Parathyroid adenoma (tissue), 2 donors: ENCODE measurements around the gene CAMSAP1.

ENCODE experiments used
- H2AFZ ChIP-seq: fragments of 300-600 bp; sonication (generic); one replicate; pipeline ENCODE4 v1.7.0; 2017; ENCODE audit warnings: antibody characterized with exemption, mild to moderate bottlenecking
- H3K27ac ChIP-seq: fragments of 300-600 bp; sonication (generic); one replicate; pipeline ENCODE4 v1.7.0; 2017
- H3K27me3 ChIP-seq: fragments of 300-600 bp; sonication (generic); one replicate; pipeline ENCODE4 v1.7.0; 2017; ENCODE audit warnings: low read length; ENCODE audit not compliant: control insufficient read depth, insufficient read depth
- H3K36me3 ChIP-seq: fragments of 300-600 bp; sonication (generic); one replicate; pipeline ENCODE4 v1.7.0; 2017; ENCODE audit warnings: low read length; ENCODE audit not compliant: control insufficient read depth, insufficient read depth
- H3K4me1 ChIP-seq: fragments of 300-600 bp; sonication (generic); one replicate; pipeline ENCODE4 v1.7.0; 2017; ENCODE audit warnings: control low read depth
- H3K4me2 ChIP-seq: fragments of 300-600 bp; sonication (generic); one replicate; pipeline ENCODE4 v1.7.0; 2017; ENCODE audit warnings: low read length
- H3K4me3 ChIP-seq: fragments of 300-600 bp; sonication (generic); one replicate; pipeline ENCODE4 v1.7.0; 2017; ENCODE audit warnings: low read depth, low read length
- H3K79me2 ChIP-seq: fragments of 300-600 bp; sonication (generic); one replicate; pipeline ENCODE4 v1.7.0; 2017; ENCODE audit warnings: control low read depth
- H3K9ac ChIP-seq: fragments of 300-600 bp; sonication (generic); one replicate; pipeline ENCODE4 v1.7.0; 2017; ENCODE audit warnings: mild to moderate bottlenecking
- H3K9me3 ChIP-seq: fragments of 300-600 bp; sonication (generic); one replicate; pipeline ENCODE4 v1.7.0; 2017; ENCODE audit warnings: low read length; ENCODE audit not compliant: control insufficient read depth
- TF ChIP-seq, protein P1 (sequence below): fragments of 300-600 bp; sonication (generic); IDR thresholded peaks from one replicate; pipeline ENCODE4 v1.7.0; 2017; ENCODE audit warnings: antibody characterized with exemption, mild to moderate bottlenecking
- donor health status: primary hyperparathyroidism.

Gene CAMSAP1

DNA sequence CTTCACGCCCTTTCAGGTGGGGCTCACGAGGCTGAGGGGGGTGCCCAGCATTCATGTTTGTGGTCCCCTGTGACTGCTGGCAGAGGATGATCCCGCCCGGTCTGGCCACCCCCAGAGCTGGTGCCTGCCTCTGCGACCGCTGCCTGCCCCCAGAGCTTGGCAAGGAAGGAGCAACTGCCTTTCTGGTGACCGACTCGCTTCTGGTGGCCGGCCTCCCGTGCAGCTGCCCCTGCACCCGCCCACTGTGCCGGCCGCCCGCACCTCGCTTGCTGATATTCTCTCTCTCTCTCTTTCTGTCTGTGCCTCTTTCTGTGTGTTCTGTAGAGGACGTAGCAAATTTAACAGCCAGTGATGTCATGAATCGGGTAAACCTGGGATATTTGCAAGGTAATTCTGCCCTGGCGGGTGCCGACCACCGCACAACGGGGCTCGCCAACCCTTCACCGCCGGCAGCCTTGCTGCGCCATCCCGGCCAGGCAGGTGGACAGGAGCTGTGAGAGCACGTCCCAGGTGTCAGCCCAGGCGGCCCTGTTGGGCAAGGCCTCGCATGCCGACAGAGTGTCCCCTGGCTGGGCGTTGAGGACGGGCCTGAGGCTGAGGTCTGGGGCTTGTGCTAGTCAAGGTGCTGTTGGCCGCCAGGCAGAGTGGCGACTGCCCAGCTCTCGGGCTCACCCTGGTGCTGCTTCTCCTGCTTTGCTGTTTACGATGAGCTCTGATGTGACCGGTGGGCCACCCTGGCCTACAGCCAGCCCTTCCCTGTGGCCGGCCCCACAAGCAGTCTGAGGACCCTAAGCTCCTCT, 119.4 kb downstream of the CAMSAP1 start:
- H2AFZ ChIP-seq, result no peak overlapping the region
- H3K79me2 ChIP-seq, result no peaks in the 10 kb centered on the region
- TF ChIP-seq, protein P1, sequence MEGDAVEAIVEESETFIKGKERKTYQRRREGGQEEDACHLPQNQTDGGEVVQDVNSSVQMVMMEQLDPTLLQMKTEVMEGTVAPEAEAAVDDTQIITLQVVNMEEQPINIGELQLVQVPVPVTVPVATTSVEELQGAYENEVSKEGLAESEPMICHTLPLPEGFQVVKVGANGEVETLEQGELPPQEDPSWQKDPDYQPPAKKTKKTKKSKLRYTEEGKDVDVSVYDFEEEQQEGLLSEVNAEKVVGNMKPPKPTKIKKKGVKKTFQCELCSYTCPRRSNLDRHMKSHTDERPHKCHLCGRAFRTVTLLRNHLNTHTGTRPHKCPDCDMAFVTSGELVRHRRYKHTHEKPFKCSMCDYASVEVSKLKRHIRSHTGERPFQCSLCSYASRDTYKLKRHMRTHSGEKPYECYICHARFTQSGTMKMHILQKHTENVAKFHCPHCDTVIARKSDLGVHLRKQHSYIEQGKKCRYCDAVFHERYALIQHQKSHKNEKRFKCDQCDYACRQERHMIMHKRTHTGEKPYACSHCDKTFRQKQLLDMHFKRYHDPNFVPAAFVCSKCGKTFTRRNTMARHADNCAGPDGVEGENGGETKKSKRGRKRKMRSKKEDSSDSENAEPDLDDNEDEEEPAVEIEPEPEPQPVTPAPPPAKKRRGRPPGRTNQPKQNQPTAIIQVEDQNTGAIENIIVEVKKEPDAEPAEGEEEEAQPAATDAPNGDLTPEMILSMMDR, result no peak
- no peak overlapping the region for H3K4me2 ChIP-seq
- no peak overlapping the region for H3K27ac ChIP-seq
- H3K4me1 ChIP-seq, result no peaks in the 10 kb centered on the region
- no peaks in the 10 kb centered on the region for H3K9me3 ChIP-seq
- no peak overlapping the region for H3K4me3 ChIP-seq
- H3K27me3 ChIP-seq, result no peaks in the 10 kb centered on the region
- H3K9ac ChIP-seq, result no peak overlapping the region
- no peaks in the 10 kb centered on the region for H3K36me3 ChIP-seq

DNA sequence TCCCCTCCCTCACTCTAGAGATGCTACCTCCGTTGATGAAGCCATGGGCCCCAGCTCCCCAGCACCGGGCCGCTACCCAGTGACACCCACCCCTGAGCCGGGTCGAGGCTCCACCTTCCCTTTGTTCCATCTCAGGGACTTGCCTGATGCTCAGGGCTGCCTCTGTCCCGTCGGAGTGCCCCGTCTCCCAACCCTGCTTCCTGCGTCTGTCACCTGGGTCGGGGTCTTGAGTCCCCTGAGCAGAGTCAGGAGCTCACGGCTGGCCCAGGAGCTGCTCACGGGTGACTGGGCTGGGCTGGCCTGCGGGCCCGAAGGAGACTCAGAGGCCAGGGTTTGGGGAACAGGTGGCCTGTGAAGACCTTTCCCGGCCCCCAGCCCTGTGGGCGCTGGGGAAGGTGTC, 120.0 kb downstream of the CAMSAP1 start:
- H3K79me2 ChIP-seq, result no peaks in the 10 kb centered on the region
- H3K4me2 ChIP-seq, result no peak overlapping the region
- H3K4me1 ChIP-seq, result no peaks in the 10 kb centered on the region
- H2AFZ ChIP-seq, result no peak overlapping the region
- no peaks in the 10 kb centered on the region for H3K36me3 ChIP-seq
- H3K27me3 ChIP-seq, result no peaks in the 10 kb centered on the region
- H3K9ac ChIP-seq, result no peak overlapping the region
- no peak overlapping the region for H3K4me3 ChIP-seq
- TF ChIP-seq, protein P1, result no peak
- H3K27ac ChIP-seq, result no peak overlapping the region
- H3K9me3 ChIP-seq, result no peaks in the 10 kb centered on the region

DNA sequence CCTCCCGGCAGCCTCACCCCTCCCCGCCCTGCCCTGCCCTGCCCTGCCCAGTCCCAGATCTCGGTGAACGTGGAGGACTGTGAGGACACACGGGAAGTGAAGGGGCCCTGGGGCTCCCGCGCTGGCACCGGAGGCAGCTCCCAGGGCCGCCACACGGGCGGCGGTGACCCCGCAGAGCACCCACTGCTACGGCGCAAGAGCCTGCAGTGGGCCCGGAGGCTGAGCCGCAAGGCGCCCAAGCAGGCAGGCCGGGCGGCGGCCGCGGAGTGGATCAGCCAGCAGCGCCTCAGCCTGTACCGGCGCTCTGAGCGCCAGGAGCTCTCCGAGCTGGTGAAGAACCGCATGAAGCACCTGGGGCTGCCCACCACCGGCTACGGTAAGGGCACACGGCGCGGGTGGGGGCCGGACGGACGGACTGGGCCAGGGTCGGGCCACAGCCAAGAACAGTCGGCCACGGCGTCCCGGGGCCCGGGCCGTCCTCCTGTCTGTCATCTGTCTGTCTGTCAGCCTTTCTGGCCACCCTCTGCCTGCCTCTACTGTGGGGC, 121.1 kb downstream of the CAMSAP1 start:
- H3K4me3 ChIP-seq, result no peak overlapping the region
- H3K27me3 ChIP-seq, result no peaks in the 10 kb centered on the region
- H3K4me2 ChIP-seq, result no peak overlapping the region
- no peak overlapping the region for H3K27ac ChIP-seq
- H2AFZ ChIP-seq, result no peak overlapping the region
- TF ChIP-seq, protein P1, result no peak
- H3K9me3 ChIP-seq, result no peaks in the 10 kb centered on the region
- no peaks in the 10 kb centered on the region for H3K36me3 ChIP-seq
- no peaks in the 10 kb centered on the region for H3K79me2 ChIP-seq
- H3K9ac ChIP-seq, result no peak overlapping the region
- no peaks in the 10 kb centered on the region for H3K4me1 ChIP-seq

DNA sequence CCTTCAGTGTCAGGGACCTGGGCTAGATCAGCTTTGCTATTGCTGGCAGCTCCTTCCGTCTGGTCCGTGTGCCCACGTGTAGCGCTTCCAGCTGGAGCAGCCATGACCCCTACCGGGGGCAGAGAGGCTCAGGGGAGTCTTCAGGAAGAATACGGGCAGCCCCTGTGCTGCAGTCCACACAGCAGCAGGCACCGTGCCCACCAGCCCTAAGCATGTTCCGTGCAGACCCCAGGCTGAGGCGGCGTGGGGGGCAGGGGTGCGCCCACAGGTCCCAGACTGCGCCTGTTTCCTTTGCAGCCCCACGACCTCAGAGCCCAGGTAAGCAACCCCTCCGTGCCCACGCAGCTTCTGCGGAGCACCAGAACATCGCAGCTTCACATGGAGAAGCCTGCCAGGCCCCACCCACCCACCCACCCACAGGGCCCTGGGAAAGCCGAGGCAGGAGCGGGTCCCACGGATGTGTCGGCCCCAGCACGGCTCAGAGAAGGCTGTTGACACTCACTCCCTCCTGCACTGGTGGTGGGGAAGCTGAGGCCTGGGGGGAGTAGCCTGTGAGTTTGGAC, 122.3 kb downstream of the CAMSAP1 start:
- Histone ChIP-seq H3K79me2 (no peaks in the 10 kb centered on the region), H3K9ac (no peak overlapping the region), H3K27me3 (no peaks in the 10 kb centered on the region), H3K4me1 (no peaks in the 10 kb centered on the region), H3K4me3 (no peak overlapping the region), H3K9me3 (no peaks in the 10 kb centered on the region), H3K27ac (no peak overlapping the region), H3K36me3 (no peaks in the 10 kb centered on the region), H3K4me2 (no peak overlapping the region), H2AFZ (no peak overlapping the region)
- TF ChIP-seq, protein P1, result no peak
